Uterus (tissue), 2 donors: ENCODE results near the gene CEP104.

Experiments used
- CTCF ChIP-seq, 4 experiments: fragments of 200-600 bp in 2 of 4; fragments of 450-650 bp in 2 of 4; sonication (generic) in 2 of 4; IDR thresholded peaks; one replicate each; pipeline ENCODE4 v1.5.1; 2016 to 2019; ENCODE audit warnings: antibody characterized with exemption in 4 of 4, mild to moderate bottlenecking in 2 of 4, moderate library complexity in 1 of 4
- POLR2A ChIP-seq, 2 donors: fragments of 450-650 bp; IDR thresholded peaks; one replicate each; pipeline ENCODE4 v1.6.1; 2016; ENCODE audit warnings: antibody characterized with exemption in 2 of 2, mild to moderate bottlenecking in 1 of 2, moderate library complexity in 1 of 2

- TF ChIP-seq POLR2A (IDR thresholded peaks at IDR 0.05) (no peak), CTCF (IDR thresholded peaks at IDR 0.05) (no peak)
These were observed 71.4 kb downstream of the CEP104 start for GRCh38 chr1:3785456-3786157.
